Brain microvascular endothelial cell (primary cell): ENCODE data around the gene LMBRD2.

Experiments
- DNase-seq: peaks from one replicate; pipeline ENCODE4 v3.0.0-alpha.2; 2020
- H3K27ac ChIP-seq: fragments of 250-450 bp; sonication (Bioruptor Pico); 2 replicates; pipeline ENCODE4 v1.5.1; 2020; ENCODE audit warnings: mild to moderate bottlenecking, moderate library complexity
- H3K27me3 ChIP-seq: fragments of 250-450 bp; sonication (Bioruptor Pico); replicated peaks from 2 replicates; pipeline ENCODE4 v1.5.1; 2020; ENCODE audit warnings: mild to moderate bottlenecking
- H3K36me3 ChIP-seq: fragments of 250-450 bp; sonication (Bioruptor Pico); replicated peaks from 2 replicates; pipeline ENCODE4 v1.5.1; 2020; ENCODE audit warnings: mild to moderate bottlenecking
- H3K4me3 ChIP-seq: 2 replicates; pipeline ENCODE4 v1.5.1; 2011; ENCODE audit warnings: low read depth, mild to moderate bottlenecking, control low read depth, low read length, moderate library complexity
- in situ Hi-C: cut with HindIII; loops from 2 replicates; pipeline ENCODE4 v1.10.0; 2017; ENCODE audit warnings: low sequenced_read_pairs, low pct_ligation_motif_present
- TF ChIP-seq, protein P1 (sequence below): IDR thresholded peaks from 2 replicates; pipeline ENCODE4 v1.5.1; 2011; ENCODE audit warnings: low read depth, mild to moderate bottlenecking, moderate library complexity, low read length, control low read depth, inconsistent platforms; ENCODE audit errors: missing control alignments

LMBRD2 gene

DNA sequence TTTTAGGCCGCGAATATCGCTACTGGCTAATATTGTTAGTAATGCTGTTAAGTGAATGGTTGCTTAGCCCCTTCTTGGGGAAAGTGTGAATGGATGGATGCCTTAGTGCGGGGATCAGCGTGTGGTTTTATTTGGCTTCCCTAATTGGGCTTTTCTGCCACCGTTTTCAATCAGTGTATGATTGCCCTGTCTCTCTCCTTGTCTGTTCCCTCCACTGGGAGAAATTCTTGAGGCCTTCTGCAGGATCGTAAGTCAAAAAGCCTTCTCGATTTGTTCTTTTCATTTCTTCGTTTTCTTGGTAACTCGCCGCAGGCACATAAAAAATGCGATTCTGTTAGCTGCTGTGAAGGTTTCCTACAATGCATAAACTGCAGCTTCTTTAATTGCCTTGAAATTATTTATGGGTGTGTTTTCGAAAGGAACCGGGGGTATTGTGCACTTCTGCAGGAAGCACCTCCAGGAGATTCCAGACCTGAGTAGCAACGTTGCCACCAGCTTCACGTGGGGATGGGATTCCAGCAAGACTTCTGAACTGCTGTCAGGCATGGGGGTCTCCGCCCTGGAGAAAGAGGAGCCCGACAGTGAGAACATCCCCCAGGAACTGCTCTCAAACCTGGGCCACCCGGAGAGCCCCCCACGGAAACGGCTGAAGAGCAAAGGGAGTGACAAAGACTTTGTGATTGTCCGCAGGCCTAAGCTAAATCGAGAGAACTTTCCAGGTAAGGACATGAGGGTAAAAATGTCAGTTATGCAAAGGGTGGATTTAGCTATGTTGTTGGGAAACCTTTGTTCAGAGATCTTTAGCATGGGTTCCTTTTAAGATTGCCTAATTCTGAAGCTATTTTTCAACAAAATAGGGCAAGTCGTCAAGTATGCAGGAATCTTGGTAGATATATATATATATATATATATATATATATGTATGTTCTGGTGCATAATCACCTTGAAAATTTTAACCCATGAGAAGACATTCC, 924 bp upstream of the LMBRD2 start:
- Histone ChIP-seq H3K4me3 (peak overlapping the region; percentile 93), H3K36me3 (no peaks in the 10 kb centered on the region), H3K27me3 (no peaks in the 10 kb centered on the region), H3K27ac (peak overlapping the region; percentile 0)
- TF ChIP-seq, protein P1, sequence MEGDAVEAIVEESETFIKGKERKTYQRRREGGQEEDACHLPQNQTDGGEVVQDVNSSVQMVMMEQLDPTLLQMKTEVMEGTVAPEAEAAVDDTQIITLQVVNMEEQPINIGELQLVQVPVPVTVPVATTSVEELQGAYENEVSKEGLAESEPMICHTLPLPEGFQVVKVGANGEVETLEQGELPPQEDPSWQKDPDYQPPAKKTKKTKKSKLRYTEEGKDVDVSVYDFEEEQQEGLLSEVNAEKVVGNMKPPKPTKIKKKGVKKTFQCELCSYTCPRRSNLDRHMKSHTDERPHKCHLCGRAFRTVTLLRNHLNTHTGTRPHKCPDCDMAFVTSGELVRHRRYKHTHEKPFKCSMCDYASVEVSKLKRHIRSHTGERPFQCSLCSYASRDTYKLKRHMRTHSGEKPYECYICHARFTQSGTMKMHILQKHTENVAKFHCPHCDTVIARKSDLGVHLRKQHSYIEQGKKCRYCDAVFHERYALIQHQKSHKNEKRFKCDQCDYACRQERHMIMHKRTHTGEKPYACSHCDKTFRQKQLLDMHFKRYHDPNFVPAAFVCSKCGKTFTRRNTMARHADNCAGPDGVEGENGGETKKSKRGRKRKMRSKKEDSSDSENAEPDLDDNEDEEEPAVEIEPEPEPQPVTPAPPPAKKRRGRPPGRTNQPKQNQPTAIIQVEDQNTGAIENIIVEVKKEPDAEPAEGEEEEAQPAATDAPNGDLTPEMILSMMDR, result no peak
- in situ Hi-C loops, result no loop called here
- no peak for DNase-seq

DNA sequence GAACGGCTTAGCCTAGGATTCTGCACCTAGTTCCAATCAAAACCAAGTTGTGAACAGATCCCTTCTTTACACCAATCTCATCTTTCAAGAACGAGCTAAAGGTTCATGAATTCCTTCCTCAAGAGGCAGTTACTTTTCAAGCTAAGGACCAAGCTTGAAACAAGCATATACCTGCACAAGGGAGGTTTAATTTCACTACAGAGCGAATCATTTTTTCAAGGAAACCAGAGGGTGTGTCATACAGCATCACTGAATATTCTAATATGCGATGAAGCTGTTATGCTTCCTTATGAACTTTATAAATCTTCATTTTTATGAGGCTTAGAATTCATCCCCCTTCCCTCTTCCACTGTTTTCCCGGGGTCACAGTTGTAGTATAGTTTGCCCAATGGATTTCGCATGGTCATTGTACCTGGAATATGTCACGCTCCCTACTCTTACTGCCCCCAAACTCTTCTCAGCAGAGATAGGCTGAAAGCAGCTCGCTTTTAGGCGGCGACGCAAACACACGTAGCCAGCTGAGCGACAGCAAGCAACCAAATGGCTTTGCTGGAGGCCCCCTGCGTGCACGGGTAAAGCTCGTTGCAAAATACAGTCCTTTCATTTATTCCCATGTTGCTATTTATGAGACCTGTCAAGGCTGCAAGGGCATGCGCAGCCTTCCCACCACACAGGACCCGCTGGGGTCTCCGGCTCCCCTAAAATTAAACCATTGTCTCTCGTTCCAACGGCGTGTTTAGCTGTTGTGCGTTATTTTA, 832 bp downstream of the LMBRD2 start:
- peak; percentile 45 for DNase-seq

DNA sequence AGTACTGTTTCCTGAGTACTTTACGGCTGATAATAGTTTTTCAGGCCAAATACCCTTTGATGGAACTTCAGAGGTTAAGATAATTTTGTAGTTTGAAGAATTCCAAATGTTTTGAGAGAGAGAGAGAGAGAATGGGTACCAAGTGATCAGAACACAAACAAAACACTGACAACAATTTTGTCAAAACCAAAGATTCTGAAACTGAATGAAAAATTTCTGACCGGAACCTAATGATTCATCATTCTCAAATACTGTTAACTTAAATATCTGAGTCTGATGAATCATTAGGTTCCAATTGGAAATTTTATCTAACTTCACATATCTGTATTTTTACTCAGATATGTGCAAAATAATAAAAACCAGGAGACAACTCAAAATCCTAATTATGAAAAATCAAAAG, 4.0 kb downstream of the LMBRD2 start:
- in situ Hi-C loops, result no loop called here
- TF ChIP-seq, protein P1, result no peak
- no peaks in the 10 kb centered on the region for H3K27me3 ChIP-seq
- DNase-seq, result no peak
- peak overlapping the region; percentile 56 for H3K27ac ChIP-seq
- H3K36me3 ChIP-seq, result no peaks in the 10 kb centered on the region
- H3K4me3 ChIP-seq, result no peak overlapping the region

More for the DNA sequence above, 832 bp downstream of the LMBRD2 start:
- TF ChIP-seq, protein P1, result no peak
- Histone ChIP-seq H3K4me3 (peak overlapping the region; percentile 93), H3K27me3 (no peaks in the 10 kb centered on the region), H3K36me3 (no peaks in the 10 kb centered on the region), H3K27ac (no peak overlapping the region)
- in situ Hi-C loops, result no loop called here

DNA sequence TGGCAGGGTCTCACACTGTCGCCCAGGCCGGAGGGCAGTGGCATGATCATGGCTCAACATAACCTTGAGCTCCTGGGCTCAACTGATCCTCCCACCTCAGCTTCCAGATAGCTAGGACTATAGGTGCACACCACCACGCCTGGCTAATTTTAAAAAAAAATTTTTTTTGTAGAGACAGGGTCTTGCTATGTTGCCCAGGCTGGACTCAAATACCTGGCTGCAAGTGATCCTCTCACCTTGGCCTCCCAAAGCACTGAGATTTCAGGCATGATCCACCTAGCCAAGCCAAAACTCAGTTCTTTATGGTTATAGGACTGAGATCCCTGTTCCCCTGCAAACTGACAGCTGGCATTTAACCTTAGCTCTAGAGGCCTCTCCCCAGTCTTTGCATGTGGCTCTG, 5.3 kb downstream of the LMBRD2 start:
- Histone ChIP-seq H3K36me3 (no peaks in the 10 kb centered on the region), H3K27ac (no peak overlapping the region), H3K27me3 (no peaks in the 10 kb centered on the region), H3K4me3 (no peak overlapping the region)
- TF ChIP-seq, protein P1, result no peak
- in situ Hi-C loops, result no loop called here
- DNase-seq, result no peak

DNA sequence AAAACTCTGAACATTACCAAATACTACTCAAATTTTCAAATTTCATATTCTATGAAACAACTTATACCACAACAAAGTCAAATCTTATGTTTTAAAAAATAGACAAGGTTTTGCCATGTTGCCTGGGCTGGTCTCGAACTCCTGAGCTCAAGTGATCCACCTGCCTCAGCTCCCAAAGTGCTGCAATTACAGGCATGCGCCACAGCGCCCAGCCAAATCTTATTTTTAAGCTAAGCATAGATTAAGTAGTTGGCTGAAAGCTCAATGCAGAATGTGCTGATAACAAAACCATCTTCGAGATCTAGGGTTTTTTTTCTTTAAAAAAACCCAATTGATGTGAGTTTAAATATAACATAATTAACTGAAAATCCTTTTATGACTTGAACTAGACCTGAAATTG, 6.4 kb downstream of the LMBRD2 start:
- no peak overlapping the region for H3K27ac ChIP-seq
- H3K4me3 ChIP-seq, result no peak overlapping the region
- DNase-seq, result no peak
- in situ Hi-C loops, result no loop called here
- no peaks in the 10 kb centered on the region for H3K36me3 ChIP-seq
- TF ChIP-seq, protein P1, result no peak
- H3K27me3 ChIP-seq, result no peaks in the 10 kb centered on the region
